LoVo (cell line): ENCODE results near the gene SLC2A14.
"Not testable (repeated sequence)": the region's sequence is repeated elsewhere in the genome, so short reads cannot be mapped to it uniquely, and the experiment has no call there.

Experiments
- DNase-seq: peaks from one replicate; pipeline ENCODE4 v3.0.0-alpha.2; 2016; ENCODE audit warnings: low spot score

The SLC2A14 gene

DNA sequence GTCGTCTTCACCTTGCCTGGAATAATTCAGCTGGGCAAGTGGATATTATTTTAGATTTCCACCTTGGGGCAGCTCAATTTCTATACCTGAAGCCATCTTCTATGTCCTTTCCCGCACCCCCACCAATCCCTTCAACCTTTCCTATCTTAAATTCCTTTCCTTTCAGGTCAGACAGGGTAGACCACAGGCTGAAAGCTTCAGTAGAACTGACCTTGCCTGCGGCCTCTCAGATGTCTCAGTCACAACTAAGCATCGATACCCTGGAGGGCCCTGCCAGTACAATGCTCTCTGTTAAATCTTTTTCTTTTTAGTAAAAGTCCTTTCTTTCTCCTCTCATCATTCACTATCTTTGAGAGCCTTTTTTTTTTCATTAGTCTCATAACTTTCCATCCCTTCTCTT lies 38.9 kb downstream of the SLC2A14 start:
- DNase-seq, result no peak

DNA sequence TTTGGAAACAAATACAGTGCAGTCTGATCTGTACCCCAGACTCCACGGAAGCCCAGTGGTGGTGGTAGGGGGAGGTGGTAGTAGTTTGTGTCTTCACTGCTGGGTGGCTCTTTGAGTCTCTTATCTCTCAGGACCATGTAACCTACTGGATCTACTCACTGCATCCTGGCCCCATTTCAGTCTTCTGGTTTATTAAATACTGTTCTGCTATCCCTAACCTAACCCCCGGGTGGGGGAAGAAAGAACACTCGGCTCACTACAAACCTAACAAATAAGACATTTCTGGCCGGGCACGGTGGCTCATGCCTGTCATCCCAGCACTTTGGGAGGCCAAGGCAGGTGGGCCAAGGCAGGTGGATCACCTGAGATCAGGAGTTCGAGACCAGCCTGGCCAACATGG lies 39.5 kb downstream of the SLC2A14 start:
- DNase-seq, result not testable (repeated sequence)

DNA sequence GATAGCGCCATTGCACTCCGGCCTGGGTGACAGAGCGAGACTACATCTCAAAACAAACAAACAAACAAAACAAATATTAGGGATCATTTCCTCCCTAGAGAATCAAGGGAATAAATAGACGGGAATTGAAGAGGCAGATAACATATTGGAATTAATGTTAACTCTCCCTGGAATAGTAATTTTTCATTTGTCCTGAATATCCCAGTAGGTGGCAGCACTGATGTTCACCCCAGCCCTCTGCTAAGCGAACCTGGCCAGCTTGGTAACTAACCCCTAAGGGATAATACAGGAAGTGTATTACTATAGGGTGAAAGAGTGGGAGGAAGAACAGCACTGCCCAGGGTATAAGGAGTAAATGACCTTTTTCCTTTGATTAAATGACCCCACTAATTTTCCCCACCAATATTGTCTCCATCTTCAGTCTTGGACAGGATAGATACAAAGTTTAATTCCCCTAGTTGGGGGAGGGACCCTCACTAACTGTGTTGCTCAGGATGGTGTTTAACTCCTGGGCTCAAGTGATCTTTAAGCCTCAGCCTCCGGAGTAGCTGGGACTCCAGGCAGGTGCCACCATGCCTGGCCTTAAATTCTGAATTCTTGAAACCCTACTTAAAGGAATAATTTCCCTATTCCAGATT lies 40.5 kb downstream of the SLC2A14 start:
- DNase-seq, result peak; percentile 60

DNA sequence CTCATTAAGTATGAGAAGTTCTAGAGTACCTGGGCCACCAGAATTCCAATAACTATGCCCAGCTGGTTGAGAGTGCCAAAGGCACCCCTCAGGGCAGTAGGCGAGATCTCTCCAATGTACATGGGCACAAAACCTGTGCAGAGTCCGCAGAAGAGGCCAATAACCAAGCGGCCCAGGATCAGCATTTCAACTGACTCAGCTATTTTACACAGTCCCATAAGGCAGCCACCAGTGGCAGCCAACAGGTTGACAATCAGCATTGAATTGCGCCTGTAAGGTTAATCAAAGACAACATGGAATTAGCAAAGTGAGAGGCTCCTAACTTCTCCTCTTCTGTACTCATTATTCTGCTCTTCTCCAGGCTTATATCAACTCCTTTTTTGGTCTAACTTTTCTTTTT lies 43.0 kb downstream of the SLC2A14 start:
- DNase-seq, result not testable (repeated sequence)

DNA sequence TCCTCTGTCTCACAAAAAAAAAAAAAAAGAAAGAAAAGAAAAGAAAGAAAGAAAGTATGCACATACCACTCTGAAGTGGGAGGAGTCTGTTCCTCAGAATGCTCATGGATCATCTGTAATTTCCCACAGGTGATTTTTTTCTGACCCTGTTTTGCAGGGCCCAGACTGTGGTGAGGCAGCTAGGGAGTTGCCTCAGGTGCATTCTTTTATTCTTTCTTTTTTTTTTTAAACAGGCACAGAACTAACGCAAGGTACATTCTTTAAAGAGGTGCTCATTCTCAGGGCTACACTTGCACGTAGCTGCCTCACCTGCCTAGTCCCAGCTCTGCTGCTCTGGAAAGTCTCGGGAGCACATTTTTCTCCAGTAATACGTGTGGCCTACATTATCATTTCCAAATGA lies 47.0 kb downstream of the SLC2A14 start:
- peak; percentile 49 for DNase-seq

DNA sequence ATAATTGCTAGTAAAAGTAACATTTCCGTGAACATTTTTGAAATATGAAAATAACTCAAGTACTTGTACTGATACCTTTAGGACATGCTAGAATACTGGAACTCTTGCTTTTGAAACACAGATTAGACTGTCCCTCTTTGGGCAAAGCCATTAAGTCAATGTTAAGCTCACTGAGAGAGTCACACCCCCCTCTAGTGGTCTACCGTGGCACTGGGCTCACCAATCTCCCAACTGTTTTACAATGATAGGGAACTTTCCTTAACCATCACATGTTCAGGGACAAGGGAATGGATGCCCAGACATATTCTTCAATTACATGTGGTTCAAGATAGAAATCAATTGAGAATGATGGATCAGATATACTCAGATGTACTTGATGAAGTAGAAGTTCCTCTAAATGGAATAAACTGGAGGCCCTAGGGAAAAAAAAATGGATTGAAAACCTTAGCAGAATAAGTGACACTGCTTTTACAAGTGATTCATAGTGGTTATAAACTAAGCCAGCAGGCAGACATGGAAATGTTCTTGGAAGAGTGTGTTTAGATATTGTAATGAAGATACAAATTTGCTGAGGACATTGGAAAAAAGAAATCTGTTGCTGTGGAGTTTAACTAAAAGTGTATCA lies 65.7 kb downstream of the SLC2A14 start:
- peak; percentile 74 for DNase-seq

DNA sequence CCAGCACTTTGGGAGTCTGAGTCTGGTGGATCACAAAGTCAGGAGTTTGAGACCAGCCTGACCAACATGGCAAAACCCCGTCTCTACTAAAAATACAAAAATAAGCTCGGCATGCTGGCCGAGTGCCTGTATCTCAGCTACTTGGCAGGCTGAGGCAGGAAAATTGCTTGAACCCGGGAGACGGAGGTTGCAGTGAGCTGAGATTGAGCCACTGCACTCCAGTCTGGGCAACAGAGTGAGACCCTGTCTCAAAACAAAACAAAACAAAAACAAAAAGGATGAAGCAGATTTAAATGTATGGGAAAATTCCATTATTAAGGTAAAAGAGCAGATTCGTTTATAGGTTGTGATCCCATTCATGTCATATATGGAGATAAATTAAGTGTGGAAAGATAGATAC lies 66.4 kb downstream of the SLC2A14 start:
- not testable (repeated sequence) for DNase-seq

DNA sequence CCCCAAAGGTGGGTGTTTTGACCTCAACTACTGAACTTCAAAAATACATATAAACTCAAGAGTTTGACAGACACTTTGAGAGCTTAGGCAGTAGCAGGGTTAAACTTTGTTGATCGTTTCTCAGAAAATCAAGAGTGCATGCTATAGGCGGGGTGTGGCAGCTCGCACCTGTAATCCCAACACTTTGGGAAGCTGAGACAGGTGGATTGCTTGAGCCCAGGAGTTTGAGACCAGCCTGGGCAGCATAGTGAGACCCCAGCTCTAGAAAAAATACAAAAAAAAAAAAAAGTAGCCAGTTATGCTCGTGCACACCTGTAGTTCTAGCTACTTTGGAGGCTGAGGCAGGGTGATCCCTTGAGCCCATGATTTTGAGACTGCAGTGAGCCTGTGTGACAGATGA lies 71.3 kb downstream of the SLC2A14 start:
- no peak for DNase-seq

DNA sequence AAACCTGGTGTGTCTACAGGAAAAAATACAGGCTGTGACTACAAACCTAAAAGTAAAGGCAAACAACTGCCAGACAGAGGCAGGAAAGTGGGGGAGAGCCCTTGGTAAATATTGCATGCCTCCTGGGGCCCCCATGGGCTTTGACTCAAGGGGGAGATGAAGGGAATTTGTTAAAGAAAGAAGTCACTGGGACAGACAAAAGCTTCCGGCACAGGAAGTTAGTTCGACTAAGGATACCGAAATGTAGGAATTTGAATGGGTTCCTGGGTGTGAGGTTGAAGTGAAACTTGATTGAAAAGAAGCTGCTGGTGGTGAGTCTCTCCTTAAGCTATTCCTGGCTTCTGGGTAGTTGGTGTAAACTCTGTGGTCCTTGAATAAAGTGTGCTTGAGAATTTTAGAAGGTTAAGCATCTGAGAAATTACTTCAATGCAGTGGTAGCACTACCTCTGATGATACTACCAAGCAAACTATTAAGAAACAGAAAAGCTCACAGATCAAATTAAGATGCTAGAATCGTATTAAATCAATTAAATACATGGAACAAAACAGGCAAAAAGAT lies 73.9 kb downstream of the SLC2A14 start:
- not testable (repeated sequence) for DNase-seq

DNA sequence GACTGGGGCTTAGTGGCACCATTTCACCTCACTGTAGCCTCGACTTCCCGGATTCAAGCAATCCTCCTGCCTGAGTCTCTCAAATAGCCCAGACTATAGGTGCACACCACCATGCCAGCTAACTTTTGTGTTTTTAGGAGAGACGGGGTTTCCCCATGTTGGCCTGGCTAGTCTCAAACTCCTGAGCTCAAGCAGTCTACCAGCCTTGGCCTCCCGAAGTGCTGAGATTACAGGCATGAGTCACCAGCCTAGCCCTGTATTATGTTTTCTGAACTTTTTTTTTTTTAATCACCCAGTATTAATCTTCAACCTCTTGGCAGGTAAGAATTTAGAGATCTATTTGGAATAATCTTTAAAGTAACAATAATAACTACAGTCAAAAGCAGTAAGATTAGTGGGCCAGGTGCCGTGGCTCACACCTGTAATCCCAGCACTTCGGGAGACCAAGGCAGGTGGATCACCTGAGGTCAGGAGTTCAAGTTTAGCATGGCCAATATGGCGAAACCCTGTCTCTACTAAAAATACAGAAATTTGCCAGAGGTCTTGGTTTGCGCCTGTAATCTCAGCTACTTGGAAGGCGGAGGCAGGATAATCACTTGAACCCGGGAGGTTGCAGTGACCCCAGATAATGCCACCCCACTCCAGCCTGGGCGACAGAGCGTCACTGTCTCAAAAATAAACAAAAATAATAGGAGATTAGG lies 74.9 kb downstream of the SLC2A14 start:
- no peak for DNase-seq

DNA sequence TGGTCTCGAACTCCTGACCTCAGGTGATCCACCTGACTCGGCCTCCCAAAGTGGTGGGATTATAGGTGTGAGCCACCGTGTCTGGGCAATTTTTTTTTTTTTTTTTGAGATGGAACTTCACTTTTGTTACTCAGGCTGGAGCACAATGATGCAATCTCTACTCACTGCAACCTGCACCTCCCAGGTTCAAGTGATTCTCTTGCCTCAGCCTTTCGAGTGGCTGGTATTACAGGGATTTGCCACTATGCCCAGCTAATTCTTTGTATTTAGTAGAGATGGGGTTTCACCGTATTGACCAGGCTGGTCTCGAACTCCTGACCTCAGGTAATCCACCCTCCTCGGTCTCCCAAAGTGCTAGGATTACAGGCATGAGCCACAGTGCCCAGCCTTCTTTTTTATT lies 75.4 kb downstream of the SLC2A14 start:
- not testable (repeated sequence) for DNase-seq

DNA sequence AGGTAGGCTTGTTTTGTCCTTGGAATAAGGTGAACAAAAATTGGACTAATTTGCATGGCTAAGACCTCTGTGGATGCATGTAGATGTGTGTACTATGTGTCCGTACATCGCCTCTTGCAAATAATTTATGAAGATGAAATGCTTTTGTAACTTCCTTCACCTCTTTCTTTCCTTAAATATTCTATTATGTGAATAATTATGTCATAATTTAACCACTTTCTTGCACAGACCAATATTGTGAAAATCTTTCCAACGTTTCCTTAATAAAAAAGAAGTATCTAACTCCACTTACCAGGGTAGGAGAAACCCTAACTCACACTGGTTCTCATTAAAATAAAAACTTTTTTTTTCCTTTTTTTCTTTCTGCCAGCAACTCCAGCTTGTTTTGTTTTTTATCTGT lies 79.5 kb downstream of the SLC2A14 start:
- DNase-seq, result no peak

DNA sequence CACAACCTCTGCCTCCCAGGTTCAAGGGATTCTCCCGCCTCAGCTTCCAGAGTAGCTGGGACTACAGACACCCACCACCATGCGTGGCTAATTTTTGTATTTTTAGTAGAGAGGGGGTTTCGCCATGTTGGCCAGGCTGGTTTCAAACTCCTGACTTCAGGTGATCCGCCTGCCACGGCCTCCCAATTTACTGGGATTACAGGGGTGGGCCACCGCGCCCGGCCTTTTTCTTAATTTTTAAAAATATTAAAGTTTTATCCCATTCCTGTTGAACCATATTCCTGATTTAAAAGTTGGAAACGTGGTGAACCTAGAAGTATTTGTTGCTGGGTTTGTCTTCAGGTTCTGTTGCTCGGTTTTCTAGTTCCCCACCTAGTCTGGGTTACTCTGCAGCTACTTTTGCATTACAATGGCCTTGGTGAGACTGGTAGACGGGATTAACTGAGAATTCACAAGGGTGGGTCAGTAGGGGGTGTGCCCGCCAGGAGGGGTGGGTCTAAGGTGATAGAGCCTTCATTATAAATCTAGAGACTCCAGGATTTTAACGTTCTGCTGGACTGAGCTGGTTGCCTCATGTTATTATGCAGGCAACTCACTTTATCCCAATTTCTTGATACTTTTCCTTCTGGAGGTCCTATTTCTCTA lies 83.7 kb downstream of the SLC2A14 start, which contains the start of gene NANOG:
Gene NANOG, plus strand, starts transcription at position 519 of the 645 bp plus-strand sequence. CDS start 213 bp downstream, outside the sequence.
- DNase-seq, result not testable (repeated sequence)

DNA sequence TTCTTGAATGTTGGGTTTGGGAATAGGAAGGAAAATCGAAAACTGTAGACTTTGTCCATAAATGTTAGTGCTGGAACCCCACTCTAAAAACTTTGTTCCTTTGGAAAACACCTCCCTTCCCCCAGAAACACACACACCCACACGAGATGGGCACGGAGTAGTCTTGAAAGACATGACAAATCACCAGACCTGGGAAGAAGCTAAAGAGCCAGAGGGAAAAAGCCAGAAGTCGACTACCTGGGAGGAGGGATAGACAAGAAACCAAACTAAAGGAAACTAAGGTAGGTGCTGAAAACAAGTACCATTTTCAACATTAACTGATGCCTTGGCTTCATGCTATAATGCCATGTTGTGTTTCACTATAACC lies 84.4 kb downstream of the SLC2A14 start:
- no peak for DNase-seq

DNA sequence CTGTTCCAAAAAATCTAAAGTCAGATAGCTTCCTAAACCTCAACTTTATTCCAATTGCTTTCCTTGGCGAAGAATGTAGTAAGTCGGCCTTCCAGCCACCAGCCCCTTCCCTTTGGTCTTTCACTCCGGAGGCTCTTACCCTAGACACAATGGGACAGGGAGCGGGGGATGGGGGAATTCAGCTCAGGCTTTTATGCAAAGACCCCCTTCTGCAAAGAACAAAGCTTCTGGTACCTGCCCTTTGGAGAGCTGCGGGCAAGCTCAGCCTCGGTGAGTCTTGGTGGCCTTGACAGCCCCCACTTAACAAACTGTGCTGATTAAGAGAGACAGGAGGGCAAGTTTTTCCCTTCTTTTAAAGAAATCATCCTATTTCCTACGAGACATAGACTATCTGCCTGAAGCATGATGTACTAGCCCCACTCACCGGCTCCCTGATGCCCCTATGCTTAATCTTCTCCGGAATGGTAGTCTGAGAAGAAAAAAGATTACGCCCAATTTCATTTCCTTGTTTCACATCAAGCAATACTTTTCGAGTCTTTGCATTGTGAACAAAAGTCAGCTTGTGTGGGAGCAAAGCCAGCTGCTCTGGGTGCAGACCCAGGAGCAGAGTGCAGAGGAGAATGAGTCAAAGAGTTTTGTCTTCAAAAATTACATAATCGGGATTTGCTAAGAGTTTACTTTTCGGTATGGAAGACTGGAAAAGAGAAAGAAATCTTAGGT lies 85.0 kb downstream of the SLC2A14 start:
- DNase-seq, result no peak

DNA sequence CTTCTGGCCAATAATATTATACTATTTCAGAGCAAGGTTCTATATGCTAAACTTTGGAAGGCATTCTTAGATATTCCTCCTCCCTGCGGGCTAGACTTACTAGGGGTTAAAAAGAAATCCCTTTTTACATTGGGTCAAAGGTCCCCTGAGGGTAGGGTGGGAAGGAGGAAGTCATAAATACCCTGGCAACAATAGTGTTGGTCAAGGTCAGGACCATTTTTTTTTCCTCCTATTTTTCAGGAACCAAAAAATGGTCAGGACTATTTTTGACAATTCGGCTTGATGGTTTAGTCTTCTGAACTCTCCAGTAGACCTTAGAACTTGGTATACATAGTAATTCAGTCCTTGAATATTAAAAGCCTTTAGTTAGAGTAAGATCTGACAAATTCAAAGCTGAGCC lies 88.0 kb downstream of the SLC2A14 start:
- DNase-seq, result no peak

DNA sequence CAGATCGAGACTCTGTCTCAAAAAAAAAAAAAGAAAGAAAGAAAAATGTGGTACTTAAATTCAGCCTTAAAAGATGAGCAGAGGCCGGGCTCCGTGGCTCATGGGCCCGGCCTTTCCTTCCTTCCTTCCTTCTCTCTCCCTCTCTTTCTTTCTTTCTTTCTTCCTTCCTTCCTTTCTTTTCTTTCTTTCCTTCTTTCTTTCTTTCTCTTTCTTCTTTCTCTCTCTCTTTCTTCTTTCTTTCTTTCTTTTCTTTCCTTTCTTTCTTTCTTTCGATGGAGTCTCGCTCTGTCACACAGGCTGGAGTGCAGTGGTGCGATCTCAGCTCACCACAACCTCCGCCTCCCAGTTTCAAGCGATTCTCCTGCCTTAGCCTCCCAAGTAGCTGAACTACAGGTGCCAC lies 89.3 kb downstream of the SLC2A14 start:
- not testable (repeated sequence) for DNase-seq

DNA sequence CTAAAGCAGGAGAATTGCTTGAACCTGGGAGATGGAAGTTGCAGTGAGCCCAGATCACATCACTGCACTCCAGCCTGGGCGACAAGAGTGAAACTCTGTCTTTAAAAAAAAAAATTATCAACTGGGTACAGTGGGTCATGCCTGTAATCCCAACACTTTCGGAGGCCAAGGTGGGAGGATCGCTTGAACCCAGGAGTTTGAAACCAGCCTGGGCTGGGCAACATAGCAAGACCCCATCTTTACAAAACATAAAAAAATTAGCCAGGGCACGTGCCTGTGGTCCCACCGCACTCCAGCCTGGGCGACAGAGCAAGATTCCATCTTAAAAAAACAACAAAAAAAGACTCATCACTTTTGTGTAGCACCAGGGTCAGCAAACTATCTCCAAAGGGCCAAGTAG lies 90.7 kb downstream of the SLC2A14 start:
- no peak for DNase-seq

DNA sequence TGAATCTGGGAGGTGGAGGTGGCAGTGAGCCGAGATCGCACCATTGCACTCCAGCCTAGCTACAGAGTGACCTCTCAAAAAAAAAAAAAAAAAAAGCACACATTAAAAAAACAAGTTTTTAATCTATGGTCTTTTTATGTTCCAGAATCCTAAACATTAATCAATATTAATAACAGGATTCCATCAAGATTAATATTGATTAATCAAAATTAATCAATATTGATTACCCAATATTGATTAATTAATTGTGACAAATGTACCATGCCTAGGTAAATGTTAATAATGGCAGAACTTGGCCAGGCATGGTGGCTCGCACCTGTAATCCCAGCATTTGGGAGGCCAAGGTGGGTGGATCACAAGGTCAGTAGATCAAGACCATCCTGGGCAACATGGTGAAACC lies 91.4 kb downstream of the SLC2A14 start:
- DNase-seq, result no peak

DNA sequence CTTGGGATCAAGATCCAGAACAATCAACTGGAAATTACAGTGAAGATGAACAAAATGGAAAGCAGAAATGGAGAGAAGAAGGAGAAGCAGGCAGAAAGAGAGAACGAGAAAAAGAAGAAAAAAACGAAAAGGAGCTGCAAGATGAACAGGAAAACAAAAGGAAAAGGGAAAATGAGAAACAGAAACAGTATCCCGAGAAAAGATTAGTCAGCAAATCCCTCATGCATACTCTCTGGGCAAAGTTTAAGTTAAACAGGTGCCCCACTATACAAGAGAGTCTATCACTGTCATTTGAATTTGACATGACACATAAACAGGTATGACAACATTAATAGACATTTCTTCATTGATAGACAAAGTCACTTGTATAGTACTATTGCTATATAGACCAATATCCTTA lies 102.7 kb downstream of the SLC2A14 start:
- no peak for DNase-seq
